BJ (cell line): Measurements from ENCODE around the gene FAM117B. TPM values are rescaled to one million over a fixed set of nuclear protein-coding genes. Genes with fewer than 3 reads are reported as not detected.

ENCODE experiments used
- CTCF ChIA-PET: fragments of 350-600 bp; formaldehyde crosslinking; extraction: SDS; loops from one replicate; lab custom pipeline; 2021; ENCODE audit warnings: antibody characterized with exemption, inconsistent platforms; lab: Yijun Ruan, JAX
- POLR2A ChIA-PET: fragments of 300-600 bp; sonication (Branson Sonifier 250); formaldehyde crosslinking; extraction: SDS; loops from one replicate; lab custom pipeline; 2021; ENCODE audit warnings: antibody characterized with exemption; lab: Charles Lee
- DNase-seq: peaks from one replicate; pipeline ENCODE4 v3.0.0-alpha.2; 2011; ENCODE audit warnings: low read depth
- H3K27me3 ChIP-seq: 2 replicates; pipeline ENCODE4 v1.6.0; 2011; ENCODE audit warnings: low read length; ENCODE audit not compliant: control insufficient read depth, insufficient read depth
- H3K36me3 ChIP-seq: 2 replicates; pipeline ENCODE4 v1.5.1; 2011; ENCODE audit warnings: low read length; ENCODE audit not compliant: control insufficient read depth, insufficient read depth
- H3K4me3 ChIP-seq: 2 replicates; pipeline ENCODE4 v1.5.1; 2011; ENCODE audit warnings: low read depth, mild to moderate bottlenecking, control low read depth, low read length
- polyA plus RNA-seq: library from polyadenylated mRNA; depleted of rRNA; stranded (reverse); fragments of >200 nt; gene quantifications from 2 replicates; pipeline ENCODE4 v1.2.3, GENCODE V29; 2011; rRNA removed
- small RNA-seq: library from RNA; depleted of rRNA; stranded (forward); fragments of <200 nt; gene quantifications from one replicate; pipeline ENCODE3, GENCODE V24; 2012; ENCODE audit warnings: low replicate concordance, low read depth; ENCODE audit not compliant: insufficient read length
- TF ChIP-seq, protein P1 (sequence below): IDR thresholded peaks from 2 replicates; pipeline ENCODE4 v1.5.1; 2011; ENCODE audit warnings: low read depth, mild to moderate bottlenecking, control low read depth, inconsistent platforms, low read length, moderate library complexity; ENCODE audit not compliant: insufficient read depth

Gene FAM117B
- polyA plus RNA-seq, 1 experiment = 0.29 TPM

DNA sequence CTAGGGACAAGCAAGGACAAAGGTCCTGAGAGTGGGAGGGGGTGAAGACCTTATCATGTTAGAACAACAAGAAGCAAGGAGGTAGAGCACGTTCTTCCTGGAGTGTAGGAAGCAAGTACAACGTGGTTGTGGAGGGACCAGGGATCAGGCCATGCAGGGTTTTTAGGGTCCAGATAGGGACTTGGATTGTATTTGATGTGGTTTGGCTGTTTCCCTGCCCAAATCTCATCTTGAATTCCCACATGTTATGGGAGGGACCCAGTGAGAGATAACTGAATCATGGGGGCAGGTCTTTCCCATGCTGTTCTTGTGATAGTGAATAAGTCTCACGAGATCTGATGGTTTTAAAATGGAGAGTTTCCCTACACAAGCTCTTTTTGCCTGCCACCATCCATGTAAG lies 183.6 kb downstream of the FAM117B start:
- ChIA-PET CTCF (interaction anchor here (1.0 kb wide), 1 partner anchor 9 kb away, joined by 3 read pairs; no protein-coding TSS in a partner anchor), POLR2A (no interaction called here)
- H3K27me3 ChIP-seq = no peaks in the 10 kb centered on the region
- H3K4me3 ChIP-seq = no peak overlapping the region
- DNase-seq = no peak
- no peaks in the 10 kb centered on the region for H3K36me3 ChIP-seq
- TF ChIP-seq, protein P1, sequence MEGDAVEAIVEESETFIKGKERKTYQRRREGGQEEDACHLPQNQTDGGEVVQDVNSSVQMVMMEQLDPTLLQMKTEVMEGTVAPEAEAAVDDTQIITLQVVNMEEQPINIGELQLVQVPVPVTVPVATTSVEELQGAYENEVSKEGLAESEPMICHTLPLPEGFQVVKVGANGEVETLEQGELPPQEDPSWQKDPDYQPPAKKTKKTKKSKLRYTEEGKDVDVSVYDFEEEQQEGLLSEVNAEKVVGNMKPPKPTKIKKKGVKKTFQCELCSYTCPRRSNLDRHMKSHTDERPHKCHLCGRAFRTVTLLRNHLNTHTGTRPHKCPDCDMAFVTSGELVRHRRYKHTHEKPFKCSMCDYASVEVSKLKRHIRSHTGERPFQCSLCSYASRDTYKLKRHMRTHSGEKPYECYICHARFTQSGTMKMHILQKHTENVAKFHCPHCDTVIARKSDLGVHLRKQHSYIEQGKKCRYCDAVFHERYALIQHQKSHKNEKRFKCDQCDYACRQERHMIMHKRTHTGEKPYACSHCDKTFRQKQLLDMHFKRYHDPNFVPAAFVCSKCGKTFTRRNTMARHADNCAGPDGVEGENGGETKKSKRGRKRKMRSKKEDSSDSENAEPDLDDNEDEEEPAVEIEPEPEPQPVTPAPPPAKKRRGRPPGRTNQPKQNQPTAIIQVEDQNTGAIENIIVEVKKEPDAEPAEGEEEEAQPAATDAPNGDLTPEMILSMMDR = no peak

Small RNAs within 50 kb of the gene (small RNA-seq; reads per million reads assigned to genes)
- not detected for gene MTND4LP17

Other genes with a start within 250 kb of the FAM117B start
- 2.4 and 4.0 TPM in 2 replicates for gene ICA1L, start 236.8 kb downstream of the FAM117B start, polyA plus RNA-seq